C4-2B (cell line): ENCODE measurements around the gene OPCML.

Experiments
- ZFX ChIP-seq: fragments of 450-650 bp; IDR thresholded peaks from 2 replicates; pipeline ENCODE4 v1.6.1; 2017
- TF ChIP-seq, protein P1 (sequence below): fragments of 450-650 bp; conservative IDR thresholded peaks from 2 replicates; pipeline ENCODE4 v1.5.1; 2017; ENCODE audit warnings: mild to moderate bottlenecking

DNA sequence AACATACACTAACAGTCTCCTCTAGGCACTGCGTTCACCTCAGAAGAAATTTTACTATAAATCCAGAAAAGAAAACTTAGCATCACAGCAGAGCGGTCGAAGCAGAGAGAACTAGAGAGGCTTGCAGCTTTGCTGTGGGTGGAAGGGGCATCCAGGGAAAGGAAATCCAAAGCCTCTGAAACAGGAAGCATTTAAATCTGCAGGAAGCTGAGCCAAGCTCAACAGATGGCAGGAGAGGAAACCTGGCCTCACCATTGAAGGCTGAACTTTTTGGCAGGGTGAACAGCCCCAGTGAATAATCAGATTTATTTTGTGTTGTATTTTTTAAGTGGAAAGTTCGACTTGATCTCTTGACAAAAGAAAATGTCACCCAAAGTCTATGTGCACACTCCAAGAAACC, 858.1 kb downstream of the OPCML start:
- TF ChIP-seq, protein P1, sequence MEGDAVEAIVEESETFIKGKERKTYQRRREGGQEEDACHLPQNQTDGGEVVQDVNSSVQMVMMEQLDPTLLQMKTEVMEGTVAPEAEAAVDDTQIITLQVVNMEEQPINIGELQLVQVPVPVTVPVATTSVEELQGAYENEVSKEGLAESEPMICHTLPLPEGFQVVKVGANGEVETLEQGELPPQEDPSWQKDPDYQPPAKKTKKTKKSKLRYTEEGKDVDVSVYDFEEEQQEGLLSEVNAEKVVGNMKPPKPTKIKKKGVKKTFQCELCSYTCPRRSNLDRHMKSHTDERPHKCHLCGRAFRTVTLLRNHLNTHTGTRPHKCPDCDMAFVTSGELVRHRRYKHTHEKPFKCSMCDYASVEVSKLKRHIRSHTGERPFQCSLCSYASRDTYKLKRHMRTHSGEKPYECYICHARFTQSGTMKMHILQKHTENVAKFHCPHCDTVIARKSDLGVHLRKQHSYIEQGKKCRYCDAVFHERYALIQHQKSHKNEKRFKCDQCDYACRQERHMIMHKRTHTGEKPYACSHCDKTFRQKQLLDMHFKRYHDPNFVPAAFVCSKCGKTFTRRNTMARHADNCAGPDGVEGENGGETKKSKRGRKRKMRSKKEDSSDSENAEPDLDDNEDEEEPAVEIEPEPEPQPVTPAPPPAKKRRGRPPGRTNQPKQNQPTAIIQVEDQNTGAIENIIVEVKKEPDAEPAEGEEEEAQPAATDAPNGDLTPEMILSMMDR = no peak
- no peak for TF ChIP-seq ZFX
